BLaER1 treated with 17β-estradiol and CSF1 and Interleukin-3, amounts not matched to agents 10 nM and 100 nM (cell line): ENCODE measurements around the gene SH3GL1.
A peak's percentile ranks its signal among the peaks of the same experiment; 100 is the strongest.

Experiments used
- H3K27ac ChIP-seq, 11 experiments: shearing (Covaris generic); formaldehyde crosslinking; 2 replicates each; pipeline ENCODE4 v1.8.1; 2022
- H3K27me3 ChIP-seq, 11 experiments: shearing (Covaris generic); formaldehyde crosslinking; 2 replicates each; pipeline ENCODE4 v1.8.1; 2022
- H3K36me3 ChIP-seq, 11 experiments: shearing (Covaris generic); formaldehyde crosslinking; 2 replicates each; pipeline ENCODE4 v1.8.1; 2022
- H3K4me1 ChIP-seq, 10 experiments: shearing (Covaris generic); formaldehyde crosslinking; 2 replicates each; pipeline ENCODE4 v1.8.1; 2022
- H3K4me2 ChIP-seq, 11 experiments: shearing (Covaris generic); formaldehyde crosslinking; 2 replicates each; pipeline ENCODE4 v1.8.1; 2022
- H3K4me3 ChIP-seq, 10 experiments: shearing (Covaris generic); formaldehyde crosslinking; 2 replicates each; pipeline ENCODE4 v1.8.1; 2022
- H3K9ac ChIP-seq, 11 experiments: shearing (Covaris generic); formaldehyde crosslinking; 2 replicates each; pipeline ENCODE4 v1.8.1; 2022
- H3K9me3 ChIP-seq, 11 experiments: shearing (Covaris generic); formaldehyde crosslinking; replicated peaks in 1 of 11; 2 replicates each; pipeline ENCODE4 v1.8.1; 2022
- H4K20me1 ChIP-seq, 11 experiments: shearing (Covaris generic); formaldehyde crosslinking; 2 replicates each; pipeline ENCODE4 v1.8.1; 2022
- Cebpa-rat ChIP-seq, 11 experiments: shearing (Covaris generic); IDR thresholded peaks; 2 replicates each; pipeline ENCODE4 v1.8.1; 2022

Gene SH3GL1

DNA sequence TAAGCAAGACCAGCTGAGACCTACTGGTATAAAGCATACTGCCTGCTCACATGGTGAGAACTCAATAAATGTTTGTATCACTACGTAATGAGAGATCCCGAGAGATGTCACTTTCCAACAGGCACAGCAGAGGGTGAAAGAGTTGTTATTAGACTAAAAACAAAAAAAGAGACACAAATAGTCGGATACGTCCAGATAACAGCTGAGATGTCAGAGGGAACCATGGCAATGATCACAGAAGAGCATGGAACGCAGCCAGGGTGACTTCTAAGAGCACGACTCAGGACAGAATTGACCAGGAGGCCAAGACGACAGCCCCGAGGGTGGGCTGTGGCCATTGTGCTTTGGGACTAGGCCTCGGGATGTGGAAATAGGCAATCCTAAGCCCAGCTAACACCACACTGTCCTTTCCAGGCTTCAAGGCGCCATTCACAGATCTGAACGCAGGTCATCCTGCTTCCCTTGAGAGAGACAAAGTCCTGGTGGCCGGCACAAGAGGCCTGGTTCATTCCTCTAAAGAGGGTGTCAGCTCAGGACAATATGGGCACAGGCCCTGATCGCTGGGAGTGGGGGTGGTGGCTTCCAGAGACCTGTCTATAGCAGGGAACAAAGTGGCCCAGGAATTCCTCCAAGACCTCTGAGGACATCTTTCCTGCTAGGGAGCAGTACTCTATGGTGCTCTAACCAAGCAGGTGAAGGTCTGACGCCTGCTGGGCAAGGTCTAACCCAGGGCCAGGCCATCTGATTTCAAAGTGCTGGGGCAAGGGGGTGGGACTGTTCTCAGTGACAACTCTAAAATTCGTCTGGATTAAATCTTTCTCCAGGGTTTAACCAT lies 3.2 kb downstream of the SH3GL1 start:
- Histone ChIP-seq H3K27me3 (no peaks in the 10 kb centered on the region), H3K4me1 (peaks cover 35 to 81% (median 65%) of the 10 kb centered on the region in 10 experiments), H3K4me3 (0 out of 20 replicates have a peak overlapping the region, but pooled peaks of 1 of the 10 experiments have one; percentile 13), H3K27ac (0 out of 22 replicates have a peak overlapping the region, but pooled peaks of 3 of the 11 experiments have one; percentile 9 to 25 (median 18)), H3K9ac (peak overlapping the region in 9 of 11 experiments; percentile 0 to 68 (median 37); a peak in 15 of 22 replicates), H3K36me3 (peaks cover 37 to 64% (median 49%) of the 10 kb centered on the region in 11 experiments; a peak in 21 of 22 replicates), H3K4me2 (peak overlapping the region in 8 of 11 experiments; percentile 31 to 97 (median 92); a peak in 15 of 22 replicates), H3K9me3 (peaks cover 0 to 3% (median 0%) of the 10 kb centered on the region in 11 experiments; a peak in 1 of 22 replicates), H4K20me1 (peaks cover 69 to 80% (median 74%) of the 10 kb centered on the region in 11 experiments)
- TF ChIP-seq Cebpa-rat (IDR thresholded peaks at IDR 0.05): no peak

DNA sequence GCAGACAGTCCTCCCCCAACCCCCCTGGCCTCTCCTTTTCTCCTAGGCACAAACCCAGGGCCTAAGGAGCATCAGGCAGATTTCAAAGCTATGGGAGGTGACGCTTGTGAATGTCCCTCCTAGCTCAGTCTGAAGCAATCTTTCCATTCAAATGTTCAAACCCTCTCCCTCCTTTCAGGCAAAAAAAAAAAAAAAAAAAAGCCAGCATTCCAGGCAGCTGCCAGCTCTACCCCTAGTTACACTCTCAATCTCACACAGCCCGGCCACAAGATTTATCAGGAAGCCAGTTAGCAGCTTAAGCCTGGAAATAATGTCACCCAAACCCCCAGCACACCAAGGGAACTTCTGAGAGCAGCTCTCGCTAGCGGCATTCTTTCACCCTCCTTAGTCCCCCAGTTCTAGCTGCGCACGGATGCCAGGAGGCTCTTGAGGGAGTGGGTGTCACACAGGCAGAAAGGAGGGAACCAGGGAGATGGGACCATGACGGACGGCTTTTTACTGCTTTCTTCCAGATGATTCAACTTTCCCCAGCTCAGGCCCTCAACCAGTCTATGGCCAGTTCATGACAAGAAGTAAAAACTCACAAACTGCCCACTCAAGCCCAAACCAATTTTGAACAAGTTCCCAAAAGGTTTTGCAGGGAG lies 6.3 kb downstream of the SH3GL1 start:
- peaks cover 43 to 99% (median 77%) of the 10 kb centered on the region in 10 experiments for H3K4me1 ChIP-seq
- peaks cover 0 to 3% (median 0%) of the 10 kb centered on the region in 11 experiments; a peak in 1 of 22 replicates for H3K9me3 ChIP-seq
- H3K27me3 ChIP-seq: no peaks in the 10 kb centered on the region
- no peak for TF ChIP-seq Cebpa-rat (IDR thresholded peaks at IDR 0.05)
- peak overlapping the region in 1 of 11 experiments; percentile 33; a peak in 2 of 22 replicates for H3K27ac ChIP-seq
- H3K9ac ChIP-seq: peak overlapping the region in 9 of 11 experiments; percentile 9 to 61 (median 37); a peak in 12 of 22 replicates
- H3K4me3 ChIP-seq: no peak overlapping the region
- peaks cover 47 to 87% (median 62%) of the 10 kb centered on the region in 11 experiments; a peak in 21 of 22 replicates for H3K36me3 ChIP-seq
- H4K20me1 ChIP-seq: peaks cover 98 to 100% (median 99%) of the 10 kb centered on the region in 11 experiments
- peak overlapping the region in 4 of 11 experiments; percentile 15 to 98 (median 92); a peak in 6 of 22 replicates for H3K4me2 ChIP-seq

DNA sequence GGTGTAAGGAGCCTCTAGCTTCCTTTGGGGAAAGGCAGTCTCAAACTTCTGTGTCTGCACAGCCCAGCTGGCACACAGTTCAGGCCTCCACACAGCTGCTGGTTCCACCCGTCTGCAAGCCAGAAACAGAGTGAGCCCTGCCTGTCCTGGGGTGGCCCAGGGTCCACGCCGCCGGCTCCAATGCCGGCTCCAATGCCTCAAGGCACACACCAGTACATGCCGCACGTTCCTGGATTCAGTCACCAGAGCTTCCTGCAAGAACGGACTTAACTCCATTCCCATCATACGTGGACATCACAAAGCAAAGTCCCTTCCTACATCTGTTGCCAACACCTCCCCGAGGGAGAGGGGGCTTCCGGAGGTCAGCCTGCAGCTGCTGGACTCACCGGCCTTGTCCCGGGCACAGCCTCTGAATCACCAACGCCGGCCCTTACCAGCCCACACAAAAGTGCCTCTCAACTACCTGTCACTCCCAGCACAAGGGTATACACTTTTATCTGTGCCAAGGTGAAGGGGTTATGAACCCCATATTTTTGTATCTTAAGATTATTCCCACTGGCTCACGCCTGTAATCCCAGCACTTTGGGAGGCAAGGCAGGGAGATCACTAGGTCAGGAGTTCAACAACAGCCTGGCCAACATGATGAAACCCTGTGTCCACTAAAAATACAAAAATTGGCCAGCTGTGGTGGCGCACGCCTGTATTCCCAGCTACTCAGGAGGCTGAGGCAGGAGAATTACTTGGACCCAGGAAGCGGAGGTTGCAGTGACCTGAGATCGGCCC lies 8.5 kb downstream of the SH3GL1 start:
- H3K36me3 ChIP-seq: peaks cover 38 to 88% (median 64%) of the 10 kb centered on the region in 11 experiments

DNA sequence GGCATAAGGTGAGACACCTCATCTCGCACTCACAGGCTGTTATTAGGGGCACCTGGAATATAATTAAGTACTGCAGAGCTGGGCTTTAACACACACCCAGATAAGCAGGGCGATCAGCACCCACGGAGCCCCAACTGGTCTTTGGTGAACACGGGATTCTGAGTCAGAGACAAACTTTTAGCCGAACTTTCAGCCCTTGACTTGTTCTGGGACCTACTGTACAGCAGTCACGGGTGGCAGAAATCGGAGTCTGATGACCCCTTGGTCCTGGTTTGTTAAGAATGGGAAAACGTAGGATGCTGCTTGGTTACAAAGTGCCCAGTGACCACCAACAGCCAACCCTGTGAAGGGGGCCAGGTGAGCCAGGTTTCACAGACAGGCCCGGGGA lies 9.0 kb downstream of the SH3GL1 start:
- H3K27me3 ChIP-seq: no peaks in the 10 kb centered on the region
- peak overlapping the region; percentile 39 to 98 (median 76); a peak in 21 of 22 replicates for H3K4me2 ChIP-seq
- H3K9me3 ChIP-seq: no peaks in the 10 kb centered on the region
- H3K4me1 ChIP-seq: peaks cover 48 to 99% (median 70%) of the 10 kb centered on the region in 10 experiments
- peak overlapping the region; percentile 5 to 74 (median 62); a peak in 19 of 22 replicates for H3K9ac ChIP-seq
- H3K4me3 ChIP-seq: peak overlapping the region in 3 of 10 experiments; percentile 23 to 42 (median 33); a peak in 5 of 20 replicates
- H3K36me3 ChIP-seq: peaks cover 32 to 88% (median 58%) of the 10 kb centered on the region in 11 experiments
- H4K20me1 ChIP-seq: peaks cover 95 to 100% (median 99%) of the 10 kb centered on the region in 11 experiments
- peak overlapping the region in 8 of 11 experiments; percentile 21 to 72 (median 56); a peak in 8 of 22 replicates for H3K27ac ChIP-seq
- TF ChIP-seq Cebpa-rat (IDR thresholded peaks at IDR 0.05): no peak

More for the DNA sequence above, 8.5 kb downstream of the SH3GL1 start:
- peaks cover 43 to 99% (median 67%) of the 10 kb centered on the region in 10 experiments for H3K4me1 ChIP-seq
- H3K27me3 ChIP-seq: no peaks in the 10 kb centered on the region
- TF ChIP-seq Cebpa-rat (IDR thresholded peaks at IDR 0.05): no peak
- H3K27ac ChIP-seq: peak overlapping the region in 5 of 11 experiments; percentile 25 to 72 (median 56); a peak in 6 of 22 replicates
- peaks cover 95 to 100% (median 99%) of the 10 kb centered on the region in 11 experiments for H4K20me1 ChIP-seq
- peak overlapping the region; percentile 39 to 98 (median 76); a peak in 21 of 22 replicates for H3K4me2 ChIP-seq
- H3K9ac ChIP-seq: peak overlapping the region; percentile 5 to 74 (median 62); a peak in 18 of 22 replicates
- H3K4me3 ChIP-seq: peak overlapping the region in 2 of 10 experiments; percentile 33 to 42; a peak in 3 of 20 replicates
- no peaks in the 10 kb centered on the region for H3K9me3 ChIP-seq

DNA sequence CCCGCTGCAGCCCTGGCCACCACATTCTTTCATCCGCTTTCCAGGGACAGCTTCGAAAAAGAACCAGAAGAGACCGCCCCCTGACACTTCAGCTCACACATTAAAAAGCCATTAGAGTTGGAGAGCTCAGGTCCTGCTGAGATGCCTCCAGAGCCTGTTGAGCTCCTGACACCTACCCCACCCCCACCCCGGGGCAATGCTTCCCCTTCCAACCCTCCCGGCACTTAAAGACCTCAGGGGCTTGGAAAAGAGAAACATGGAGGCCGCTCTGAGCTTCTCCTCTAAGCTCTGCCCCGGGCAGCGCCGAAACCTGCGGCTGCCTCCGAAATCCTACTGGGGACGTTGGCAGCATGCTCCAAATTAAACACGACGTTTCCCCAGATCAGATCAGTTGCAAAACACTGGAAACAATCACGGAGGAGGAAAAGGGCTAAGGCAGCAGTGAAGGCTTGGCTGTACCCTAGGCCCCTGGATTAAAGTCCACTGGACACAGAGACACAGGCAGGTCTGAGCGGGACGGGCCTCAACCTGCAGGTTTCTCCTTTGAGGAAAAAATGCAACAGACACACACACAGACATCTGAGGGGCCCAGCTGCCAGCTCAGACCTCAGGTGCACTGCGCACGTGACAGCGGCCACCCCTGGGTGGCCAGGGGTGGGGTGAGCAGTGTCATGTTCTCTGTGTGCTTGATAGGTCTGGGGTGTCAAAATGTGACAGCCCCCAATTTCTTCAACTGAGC lies 9.6 kb downstream of the SH3GL1 start:
- peaks cover 26 to 86% (median 56%) of the 10 kb centered on the region in 11 experiments for H3K36me3 ChIP-seq
- peaks cover 54 to 100% (median 76%) of the 10 kb centered on the region in 10 experiments for H3K4me1 ChIP-seq
- peak overlapping the region; percentile 2 to 74 (median 62); a peak in 21 of 22 replicates for H3K9ac ChIP-seq
- peak overlapping the region; percentile 39 to 98 (median 76) for H3K4me2 ChIP-seq
- H3K9me3 ChIP-seq: no peaks in the 10 kb centered on the region
- H3K27ac ChIP-seq: peak overlapping the region in 10 of 11 experiments; percentile 29 to 72 (median 52); a peak in 15 of 22 replicates
- H4K20me1 ChIP-seq: peaks cover 95 to 100% (median 99%) of the 10 kb centered on the region in 11 experiments
- peak overlapping the region in 4 of 10 experiments; percentile 10 to 42 (median 28); a peak in 6 of 20 replicates for H3K4me3 ChIP-seq
- TF ChIP-seq Cebpa-rat (IDR thresholded peaks at IDR 0.05): no peak
- no peaks in the 10 kb centered on the region for H3K27me3 ChIP-seq

DNA sequence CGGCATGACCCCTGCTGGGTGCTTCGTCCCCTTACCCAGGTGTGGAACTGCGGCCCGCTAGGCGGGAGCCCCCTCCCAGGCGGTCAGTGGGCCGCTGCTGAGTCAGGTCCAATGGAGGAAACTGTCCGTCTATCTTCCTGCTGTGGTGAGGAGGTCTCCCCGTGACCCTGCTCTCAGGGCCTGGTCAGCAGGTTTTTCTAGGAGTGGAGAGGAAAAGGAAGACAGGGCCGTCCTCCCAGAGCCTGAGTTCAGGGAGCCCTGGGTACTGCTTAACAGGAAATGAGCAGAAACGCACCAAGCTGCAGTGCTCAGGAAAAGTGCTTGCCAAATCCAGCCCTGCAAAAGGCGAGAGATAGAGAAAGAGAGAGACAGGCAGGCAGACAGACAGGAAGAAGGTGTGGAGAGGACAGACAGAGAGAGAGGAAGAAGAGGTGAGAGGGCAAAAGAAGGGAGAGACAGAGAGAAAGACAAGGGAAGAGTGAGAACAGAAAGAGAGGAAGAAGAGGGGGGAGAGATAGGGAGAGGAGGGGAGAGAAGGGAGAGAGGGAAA lies 10.3 kb downstream of the SH3GL1 start:
- no peak for TF ChIP-seq Cebpa-rat (IDR thresholded peaks at IDR 0.05)
- Histone ChIP-seq H3K36me3 (peaks cover 22 to 86% (median 56%) of the 10 kb centered on the region in 11 experiments), H3K27ac (peak overlapping the region in 10 of 11 experiments; percentile 29 to 72 (median 52); a peak in 17 of 22 replicates), H3K27me3 (no peaks in the 10 kb centered on the region), H3K4me2 (peak overlapping the region; percentile 39 to 98 (median 76)), H3K9me3 (no peaks in the 10 kb centered on the region), H4K20me1 (peaks cover 95 to 100% (median 99%) of the 10 kb centered on the region in 11 experiments), H3K9ac (peak overlapping the region; percentile 2 to 74 (median 62); a peak in 21 of 22 replicates), H3K4me1 (peaks cover 60 to 100% (median 80%) of the 10 kb centered on the region in 10 experiments), H3K4me3 (peak overlapping the region in 4 of 10 experiments; percentile 10 to 42 (median 28); a peak in 4 of 20 replicates)
